Measurements from ENCODE around the gene CCDC83. TPM values are rescaled to one million over a fixed set of nuclear protein-coding genes. Genes with fewer than 3 reads are reported as not detected.

The CCDC83 gene
- total RNA-seq, 1 experiment from 2014 or later = not detected

GRCh38 chr11:85946221-85946620, 91.0 kb downstream of the CCDC83 start:
- Histone ChIP-seq H3K18ac (ENCODE audit: insufficient read length, low read depth, low read length) (no peak overlapping the region), H3K79me1 (ENCODE audit: insufficient read depth, low read depth, low read length, poor library complexity, severe bottlenecking) (no peaks in the 10 kb centered on the region), H4K20me1 (ENCODE audit: control insufficient read depth, insufficient read depth, insufficient read length) (no peaks in the 10 kb centered on the region), H2BK5ac (ENCODE audit: insufficient read length, low read length) (no peak overlapping the region), H3K79me2 (ENCODE audit: insufficient read depth, low read length) (no peaks in the 10 kb centered on the region), H2BK20ac (ENCODE audit: low read depth, low read length, poor library complexity, severe bottlenecking) (no peak overlapping the region), H2BK120ac (ENCODE audit: low read depth, low read length, poor library complexity, severe bottlenecking) (no peak overlapping the region), H4K8ac (replicated peaks; ENCODE audit: insufficient read length, low read depth, low read length) (no peak overlapping the region), H3K56ac (ENCODE audit: insufficient read length, low read depth, low read length) (no peak overlapping the region), H4K5ac (ENCODE audit: insufficient read length, low read depth, low read length) (no peak overlapping the region), H3T11ph (ENCODE audit: low read length) (no peak overlapping the region), H3K27me3 (ENCODE audit: insufficient read depth, low read length) (no peaks in the 10 kb centered on the region), H3K23ac (ENCODE audit: insufficient read length, low read depth, low read length) (no peak overlapping the region), H3K9me3 (ENCODE audit: control insufficient read depth, low read depth, low read length) (no peaks in the 10 kb centered on the region), H3K9ac (ENCODE audit: extremely low read depth, insufficient read length, low read length) (no peak overlapping the region), H2AFZ (ENCODE audit: low read length) (no peak overlapping the region), H3K23me2 (ENCODE audit: insufficient read length, low read depth, low read length, poor library complexity, severe bottlenecking) (no peaks in the 10 kb centered on the region), H2AK5ac (ENCODE audit: insufficient read length, low read length) (no peak overlapping the region), H3K14ac (ENCODE audit: insufficient read depth, low read length) (no peak overlapping the region), H2BK15ac (ENCODE audit: low read depth, low read length) (no peak overlapping the region), H3K4me1 (ENCODE audit: insufficient read depth, low read length) (no peaks in the 10 kb centered on the region), H3K4me2 (ENCODE audit: insufficient read depth, insufficient read length, low read length) (no peak overlapping the region), H2BK12ac (ENCODE audit: insufficient read length, low read depth, low read length) (no peak overlapping the region), H4K91ac (ENCODE audit: insufficient read length, low read depth, low read length) (no peak overlapping the region), H3K4ac (ENCODE audit: low read depth, low read length) (no peak overlapping the region), H3K27ac (ENCODE audit: insufficient read length, low read depth, low read length) (no peak overlapping the region)
- no peak for TF ChIP-seq CTCF (conservative IDR thresholded peaks at IDR 0.05)
- no peak for DNase-seq
- Mint-ChIP-seq H3K4me1 (no peaks in the 10 kb centered on the region), H3K4me3 (no peak overlapping the region), H3K27me3 (ENCODE audit: low read depth) (no peaks in the 10 kb centered on the region), H3K9me3 (peaks cover 0 to 7% of the 10 kb centered on the region in 2 experiments; a peak in 3 of 5 replicates), H3K27ac (no peak overlapping the region), H3K36me3 (ENCODE audit: insufficient read depth in 1 of 3, low read depth in 3 of 3) (peaks cover 4 to 7% (median 7%) of the 10 kb centered on the region in 3 experiments; a peak in 6 of 7 replicates)

Data from H9 (cell line).